ENCODE measurements around the gene CACNB3.

DNA sequence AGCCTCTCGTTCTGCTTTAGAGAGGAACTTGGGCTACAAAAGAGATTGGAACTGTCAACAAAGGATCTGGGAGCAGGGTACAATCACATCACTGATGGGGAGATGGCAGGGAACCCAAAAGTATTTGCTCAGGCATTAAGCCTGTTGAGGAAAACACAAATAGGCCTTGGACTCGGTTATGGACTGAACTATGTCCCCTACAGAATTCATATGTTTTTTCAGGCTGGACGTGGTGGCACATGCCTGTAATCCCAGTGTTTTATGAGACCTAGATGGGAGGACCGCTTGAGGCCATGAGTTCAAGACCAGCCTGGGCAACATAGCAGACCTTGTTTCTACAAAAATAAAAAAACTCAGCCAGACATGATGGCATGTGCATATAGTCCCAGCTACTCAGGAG, 19.8 kb downstream of the CACNB3 start:
- no peak for TF ChIP-seq EZH2 (IDR thresholded peaks at IDR 0.05; ENCODE audit: borderline replicate concordance)
- TF ChIP-seq, protein P1, sequence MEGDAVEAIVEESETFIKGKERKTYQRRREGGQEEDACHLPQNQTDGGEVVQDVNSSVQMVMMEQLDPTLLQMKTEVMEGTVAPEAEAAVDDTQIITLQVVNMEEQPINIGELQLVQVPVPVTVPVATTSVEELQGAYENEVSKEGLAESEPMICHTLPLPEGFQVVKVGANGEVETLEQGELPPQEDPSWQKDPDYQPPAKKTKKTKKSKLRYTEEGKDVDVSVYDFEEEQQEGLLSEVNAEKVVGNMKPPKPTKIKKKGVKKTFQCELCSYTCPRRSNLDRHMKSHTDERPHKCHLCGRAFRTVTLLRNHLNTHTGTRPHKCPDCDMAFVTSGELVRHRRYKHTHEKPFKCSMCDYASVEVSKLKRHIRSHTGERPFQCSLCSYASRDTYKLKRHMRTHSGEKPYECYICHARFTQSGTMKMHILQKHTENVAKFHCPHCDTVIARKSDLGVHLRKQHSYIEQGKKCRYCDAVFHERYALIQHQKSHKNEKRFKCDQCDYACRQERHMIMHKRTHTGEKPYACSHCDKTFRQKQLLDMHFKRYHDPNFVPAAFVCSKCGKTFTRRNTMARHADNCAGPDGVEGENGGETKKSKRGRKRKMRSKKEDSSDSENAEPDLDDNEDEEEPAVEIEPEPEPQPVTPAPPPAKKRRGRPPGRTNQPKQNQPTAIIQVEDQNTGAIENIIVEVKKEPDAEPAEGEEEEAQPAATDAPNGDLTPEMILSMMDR (IDR thresholded peaks at IDR 0.05; ENCODE audit: poor library complexity): no peak
